Fibroblast of skin of left biceps (primary cell): Measurements from ENCODE around the gene SULT1A4.
"Not testable (repeated sequence)": the region's sequence is repeated elsewhere in the genome, so short reads cannot be mapped to it uniquely, and the experiment has no call there.

ENCODE experiments used
- DNase-seq, 2 experiments: peaks; one replicate each; pipeline ENCODE4 v3.0.0-alpha.2; 2013; ENCODE audit warnings: low read depth in 2 of 2

Gene SULT1A4

GRCh38 chr16:29459706-29460646 is at the start of gene SULT1A4:
TSS of gene SULT1A4 (plus strand) at chr16:29459913. CDS start at chr16:29461386, 1,473 bp downstream.
- not testable (repeated sequence) for DNase-seq

GRCh38 chr16:29423587-29423986 is 36.1 kb upstream of the SULT1A4 start:
- not testable (repeated sequence) for DNase-seq

GRCh38 chr16:29425390-29425789 is 34.3 kb upstream of the SULT1A4 start:
- DNase-seq, result not testable (repeated sequence)

GRCh38 chr16:29453754-29454153 is 6.0 kb upstream of the SULT1A4 start:
- not testable (repeated sequence) for DNase-seq

GRCh38 chr16:29454269-29454668 is 5.4 kb upstream of the SULT1A4 start, which contains the start of the genes BOLA2 and SLX1B:
TSS of gene BOLA2 (minus strand) at chr16:29454351. CDS start at chr16:29454253, 98 bp downstream.
TSS of gene SLX1B (plus strand) at chr16:29454533.
- DNase-seq, result not testable (repeated sequence)

DNA sequence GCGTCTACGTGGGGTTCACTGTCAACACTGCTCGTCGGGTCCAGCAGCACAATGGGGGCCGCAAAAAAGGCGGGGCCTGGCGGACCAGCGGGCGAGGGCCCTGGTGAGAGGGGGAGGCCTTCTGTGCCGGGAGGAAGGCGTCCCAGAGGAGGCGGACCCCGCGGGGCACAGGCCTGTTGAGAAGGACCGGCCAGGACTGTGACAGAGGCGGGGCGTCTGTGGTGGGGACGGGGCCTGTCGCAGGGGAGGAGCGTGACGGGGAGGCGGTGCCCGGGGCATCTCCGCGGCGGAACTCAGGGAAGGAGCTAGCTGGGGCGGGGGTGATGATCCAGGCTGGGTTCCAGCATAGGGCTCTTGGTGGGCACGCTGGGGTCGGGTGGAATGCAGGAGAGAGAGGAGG is 4.9 kb upstream of the SULT1A4 start:
- not testable (repeated sequence) for DNase-seq

DNA sequence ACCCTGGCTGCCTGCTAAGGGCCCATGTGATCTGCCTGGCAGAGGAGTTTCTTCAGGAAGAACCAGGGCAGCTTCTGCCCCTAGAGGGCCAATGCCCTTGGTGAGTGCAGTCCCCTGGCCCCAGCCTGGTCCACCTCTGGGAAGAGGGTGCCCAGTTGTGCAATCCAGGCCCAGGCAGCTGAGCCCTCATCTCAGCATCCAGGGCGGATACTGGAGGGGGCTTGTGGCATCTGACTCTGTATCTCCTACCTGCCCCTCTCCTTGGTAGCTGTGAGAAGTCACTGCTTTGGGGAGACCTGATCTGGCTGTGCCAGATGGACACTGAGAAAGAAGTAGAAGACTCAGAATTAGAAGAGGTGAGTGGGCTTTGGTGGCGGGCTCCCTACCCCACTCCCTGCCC is 2.1 kb upstream of the SULT1A4 start:
- not testable (repeated sequence) for DNase-seq

DNA sequence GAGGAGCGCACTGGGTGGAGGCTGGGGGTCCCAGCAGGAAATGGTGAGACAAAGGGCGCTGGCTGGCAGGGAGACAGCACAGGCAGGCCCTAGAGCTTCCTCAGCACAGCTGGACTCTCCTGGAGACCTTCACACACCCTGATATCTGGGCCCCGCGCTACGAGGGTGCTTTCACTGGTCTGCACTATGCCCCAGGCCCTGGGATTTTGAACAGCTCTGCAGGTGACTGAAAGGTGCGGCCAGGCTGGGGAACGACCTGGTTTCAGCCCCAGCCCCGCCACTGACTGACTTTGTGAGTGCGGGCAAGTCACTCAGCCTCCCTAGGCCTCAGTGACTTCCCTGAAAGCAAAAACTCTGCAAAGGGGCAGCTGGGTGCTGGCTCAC is 926 bp downstream of the SULT1A4 start:
- not testable (repeated sequence) for DNase-seq

GRCh38 chr16:29465985-29466824 is 6.5 kb downstream of the SULT1A4 start:
- DNase-seq, result not testable (repeated sequence)

GRCh38 chr16:29466904-29467303 is 7.2 kb downstream of the SULT1A4 start:
- DNase-seq, result not testable (repeated sequence)

DNA sequence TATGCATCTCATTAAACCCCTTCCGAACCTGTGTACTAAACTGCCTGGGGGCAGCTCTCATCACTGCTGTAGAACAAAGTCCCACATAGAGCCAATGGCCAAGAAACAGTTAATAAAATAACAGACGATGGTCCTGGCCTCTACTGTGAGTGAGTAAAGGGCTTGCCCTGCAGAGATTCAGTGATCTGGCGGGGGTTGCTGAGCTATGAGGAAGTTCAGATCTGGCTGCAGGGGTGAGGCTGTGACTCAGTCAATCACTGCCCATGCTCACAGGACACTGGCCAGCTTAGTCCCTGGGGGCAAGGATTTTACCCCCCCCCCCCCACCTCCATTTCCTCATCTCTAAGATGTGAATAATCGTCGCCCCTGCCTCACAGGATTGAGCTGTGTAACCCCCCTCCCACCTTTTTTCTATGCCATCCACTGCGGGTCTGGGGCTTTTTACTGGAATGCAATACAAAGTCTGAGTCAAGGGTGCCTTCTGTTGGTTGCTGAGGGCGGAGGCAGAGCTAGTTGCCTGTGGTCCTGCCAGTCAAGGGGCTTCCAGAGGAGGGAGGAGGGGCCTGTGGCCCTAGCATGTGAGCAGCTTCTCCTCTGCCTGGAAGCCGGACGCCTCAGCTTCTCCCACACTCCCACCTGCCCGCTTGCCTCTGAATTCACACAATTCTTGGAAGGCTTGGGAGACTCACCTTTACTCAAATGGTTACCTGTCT is 8.1 kb downstream of the SULT1A4 start:
- not testable (repeated sequence) for DNase-seq

- DNase-seq, result not testable (repeated sequence)
Observed at GRCh38 chr16:29469660-29470059, 9.9 kb downstream of the SULT1A4 start.

DNA sequence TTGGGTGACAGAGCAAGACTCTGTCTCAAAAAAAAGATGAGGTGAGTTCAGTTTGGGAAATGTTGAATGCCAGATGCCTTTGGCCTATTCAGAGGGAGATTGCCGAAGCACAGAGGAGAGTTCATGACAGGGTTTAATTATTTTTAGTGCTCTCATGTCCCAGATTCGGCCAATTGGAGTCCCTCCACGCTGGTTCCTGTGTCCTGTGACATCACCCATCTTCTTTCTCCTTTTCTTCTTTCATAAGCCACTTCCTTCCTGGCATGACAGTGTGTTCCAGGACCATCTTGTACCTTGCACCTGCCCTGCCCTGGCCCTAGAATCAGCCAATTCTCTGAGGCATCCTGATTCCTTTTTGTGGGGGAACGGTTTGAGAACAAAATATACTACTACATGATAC is 12.4 kb downstream of the SULT1A4 start:
- not testable (repeated sequence) for DNase-seq

DNA sequence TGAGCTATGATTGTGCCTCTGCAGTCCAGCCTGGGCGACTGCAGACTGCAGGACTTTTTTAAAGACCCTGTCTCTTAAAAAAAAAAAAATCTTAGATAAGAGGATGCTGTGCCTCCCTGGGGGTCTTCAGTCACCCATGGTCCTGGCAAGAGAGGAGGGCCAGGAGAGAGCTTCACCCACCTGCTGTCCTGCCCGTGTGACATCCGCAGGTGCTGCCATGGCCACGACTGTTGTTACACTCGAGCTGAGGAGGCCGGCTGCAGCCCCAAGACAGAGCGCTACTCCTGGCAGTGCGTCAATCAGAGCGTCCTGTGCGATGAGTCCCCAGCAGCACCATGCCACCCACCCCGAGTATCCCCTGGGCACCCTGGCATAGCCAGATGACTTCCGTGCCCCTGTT is 22.6 kb downstream of the SULT1A4 start:
- not testable (repeated sequence) for DNase-seq

GRCh38 chr16:29506308-29506707 is 46.6 kb downstream of the SULT1A4 start, which contains the start of gene NPIPB12:
TSS of gene NPIPB12 (minus strand) at chr16:29506408.
- DNase-seq, result not testable (repeated sequence)
